ENCODE data around the gene ZFP62. TPM values are rescaled to one million over a fixed set of nuclear protein-coding genes. Genes with fewer than 3 reads are reported as not detected.
A peak's percentile ranks its signal among the peaks of the same experiment; 100 is the strongest.

Gene ZFP62
- total RNA-seq, 2 experiments from 2014 or later, result 22.6 to 24.9 TPM

DNA sequence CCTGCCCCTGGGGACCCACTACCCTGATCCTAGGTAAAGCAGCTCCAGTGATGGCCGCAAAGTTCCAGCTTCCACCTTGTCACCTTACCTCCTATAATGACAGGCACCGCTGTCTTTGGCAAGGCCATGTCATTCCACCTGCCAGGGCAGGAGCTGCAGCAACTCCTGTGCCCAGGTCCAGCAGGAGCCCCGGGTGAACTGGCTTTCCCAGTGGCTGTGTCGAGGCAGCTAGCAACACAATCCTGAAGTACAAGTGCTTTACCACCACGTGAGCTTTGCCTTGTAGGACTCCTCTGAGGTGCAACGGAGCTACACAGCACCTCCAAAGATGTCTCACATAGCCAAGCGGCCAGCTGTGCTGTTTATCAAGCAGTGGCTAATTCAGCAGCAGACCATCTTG, 37.7 kb downstream of the ZFP62 start:
- peaks cover 7% of the 10 kb centered on the region for H3K36me3 Mint-ChIP-seq (ENCODE audit: low read depth)
- H3K4me3 ChIP-seq (ENCODE audit: low read length), result no peak overlapping the region
- H3K9me3 ChIP-seq (ENCODE audit: control insufficient read depth in 1 of 2, insufficient read depth in 1 of 2, low read length in 2 of 2), result no peaks in the 10 kb centered on the region
- TF ChIP-seq, protein P1, sequence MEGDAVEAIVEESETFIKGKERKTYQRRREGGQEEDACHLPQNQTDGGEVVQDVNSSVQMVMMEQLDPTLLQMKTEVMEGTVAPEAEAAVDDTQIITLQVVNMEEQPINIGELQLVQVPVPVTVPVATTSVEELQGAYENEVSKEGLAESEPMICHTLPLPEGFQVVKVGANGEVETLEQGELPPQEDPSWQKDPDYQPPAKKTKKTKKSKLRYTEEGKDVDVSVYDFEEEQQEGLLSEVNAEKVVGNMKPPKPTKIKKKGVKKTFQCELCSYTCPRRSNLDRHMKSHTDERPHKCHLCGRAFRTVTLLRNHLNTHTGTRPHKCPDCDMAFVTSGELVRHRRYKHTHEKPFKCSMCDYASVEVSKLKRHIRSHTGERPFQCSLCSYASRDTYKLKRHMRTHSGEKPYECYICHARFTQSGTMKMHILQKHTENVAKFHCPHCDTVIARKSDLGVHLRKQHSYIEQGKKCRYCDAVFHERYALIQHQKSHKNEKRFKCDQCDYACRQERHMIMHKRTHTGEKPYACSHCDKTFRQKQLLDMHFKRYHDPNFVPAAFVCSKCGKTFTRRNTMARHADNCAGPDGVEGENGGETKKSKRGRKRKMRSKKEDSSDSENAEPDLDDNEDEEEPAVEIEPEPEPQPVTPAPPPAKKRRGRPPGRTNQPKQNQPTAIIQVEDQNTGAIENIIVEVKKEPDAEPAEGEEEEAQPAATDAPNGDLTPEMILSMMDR (IDR thresholded peaks at IDR 0.05), result no peak
- H3K27me3 ChIP-seq (ENCODE audit: control insufficient read depth in 1 of 2, insufficient read depth in 2 of 2, low read length in 2 of 2), result no peaks in the 10 kb centered on the region
- H3K4me1 ChIP-seq (ENCODE audit: insufficient read depth, low read length), result peaks cover 10% of the 10 kb centered on the region
- no peak overlapping the region for H3K27ac ChIP-seq (ENCODE audit: low read depth in 1 of 2, low read length in 2 of 2)
- no peaks in the 10 kb centered on the region for H3K9me3 Mint-ChIP-seq
- intact Hi-C loops (cut with DNase I, micrococcal nuclease), result no loop called here
- peaks cover 34% of the 10 kb centered on the region for H3K4me1 Mint-ChIP-seq (ENCODE audit: low read depth)
- H3K36me3 ChIP-seq (ENCODE audit: insufficient read depth, low read length), result no peaks in the 10 kb centered on the region
- DNase-seq (no peak), ATAC-seq (ENCODE audit: poor library complexity) (no peak)
- H3K4me3 Mint-ChIP-seq, result no peak overlapping the region
- ChIA-PET POLR2A (interaction anchor here (1.3 to 3.1 kb wide), 4 partner anchors 9 to 38 kb away, joined by 3 to 19 read pairs (median 10); partner anchors contain the start of gene ZFP62), CTCF (no interaction called here)
- H3K27me3 Mint-ChIP-seq, result no peaks in the 10 kb centered on the region
- H3K27ac Mint-ChIP-seq, result no peak overlapping the region

DNA sequence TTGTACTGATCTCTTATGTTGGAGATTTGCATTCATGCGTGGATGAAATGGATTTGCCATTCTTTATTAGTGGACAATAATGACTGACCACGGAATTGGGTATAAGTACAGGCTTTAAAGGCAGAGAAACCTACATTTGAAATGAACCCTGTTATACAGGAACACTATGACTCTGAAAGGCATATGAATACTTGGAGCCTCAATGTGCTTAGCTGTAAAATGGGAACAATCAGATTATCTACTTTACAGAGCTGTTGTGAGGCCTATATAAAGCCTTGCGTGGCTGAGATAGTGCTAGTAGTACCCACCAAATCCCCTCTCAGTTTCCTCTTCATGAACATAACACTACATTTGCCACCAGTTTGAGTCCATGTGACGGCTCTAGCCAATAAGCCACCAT, 39.5 kb downstream of the ZFP62 start:
- CTCF ChIA-PET, result no interaction called here
- no peaks in the 10 kb centered on the region for H3K9me3 ChIP-seq (ENCODE audit: control insufficient read depth in 1 of 2, insufficient read depth in 1 of 2, low read length in 2 of 2)
- no peaks in the 10 kb centered on the region for H3K27me3 ChIP-seq (ENCODE audit: control insufficient read depth in 1 of 2, insufficient read depth in 2 of 2, low read length in 2 of 2)
- POLR2A ChIA-PET, result interaction anchor here (0.9 to 1.4 kb wide), 3 partner anchors 10 to 17 kb away, joined by 3 to 10 read pairs (median 3); no protein-coding TSS in a partner anchor
- intact Hi-C loops (cut with DNase I, micrococcal nuclease), result no loop called here
- no peak overlapping the region for H3K4me3 ChIP-seq (ENCODE audit: low read length)
- ATAC-seq (ENCODE audit: poor library complexity), result no peak
- H3K4me1 ChIP-seq (ENCODE audit: insufficient read depth, low read length), result peaks cover 17% of the 10 kb centered on the region
- H3K36me3 ChIP-seq (ENCODE audit: insufficient read depth, low read length), result no peaks in the 10 kb centered on the region
- Mint-ChIP-seq H3K4me3 (no peak overlapping the region), H3K36me3 (ENCODE audit: low read depth) (peaks cover 5% of the 10 kb centered on the region), H3K27me3 (no peaks in the 10 kb centered on the region), H3K4me1 (ENCODE audit: low read depth) (peaks cover 46% of the 10 kb centered on the region), H3K9me3 (no peaks in the 10 kb centered on the region), H3K27ac (no peak overlapping the region)
- no peak overlapping the region for H3K27ac ChIP-seq (ENCODE audit: low read depth in 1 of 2, low read length in 2 of 2)
- TF ChIP-seq, protein P1 (IDR thresholded peaks at IDR 0.05), result no peak
- DNase-seq, result no peak

DNA sequence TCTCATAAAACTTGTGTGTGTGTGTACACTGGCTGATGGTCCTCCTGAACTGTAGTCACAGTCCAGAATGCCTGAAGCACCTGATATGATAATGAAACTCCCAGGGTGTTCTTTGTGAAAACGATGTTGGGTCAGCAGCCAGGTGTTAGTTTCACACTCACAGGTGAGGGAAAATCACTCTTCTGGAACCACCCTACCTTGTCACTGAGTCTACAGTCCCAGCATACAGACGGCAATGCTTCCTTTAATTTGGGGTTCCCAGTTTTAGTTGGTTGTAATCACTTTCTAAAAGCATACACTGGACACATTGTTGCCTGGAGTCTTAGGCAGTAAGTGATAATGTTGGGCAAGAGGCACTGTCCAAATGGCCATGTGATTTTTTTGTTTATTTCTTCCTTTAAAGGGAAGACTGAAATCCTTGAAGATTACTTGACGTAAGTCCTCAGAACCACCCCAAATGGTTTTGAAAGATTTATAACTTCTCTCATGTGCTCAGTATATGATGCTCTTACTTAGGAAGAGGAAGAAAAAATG, 40.2 kb downstream of the ZFP62 start:
- H3K27ac Mint-ChIP-seq, result no peak overlapping the region
- intact Hi-C loops (cut with DNase I, micrococcal nuclease), result no loop called here
- peaks cover 43% of the 10 kb centered on the region for H3K4me1 Mint-ChIP-seq (ENCODE audit: low read depth)
- POLR2A ChIA-PET, result interaction anchor here (0.9 to 1.4 kb wide), 2 partner anchors 10 kb away, joined by 3 to 10 read pairs; no protein-coding TSS in a partner anchor
- H3K27ac ChIP-seq (ENCODE audit: low read depth in 1 of 2, low read length in 2 of 2), result no peak overlapping the region
- TF ChIP-seq, protein P1 (IDR thresholded peaks at IDR 0.05), result no peak
- no peaks in the 10 kb centered on the region for H3K9me3 ChIP-seq (ENCODE audit: control insufficient read depth in 1 of 2, insufficient read depth in 1 of 2, low read length in 2 of 2)
- CTCF ChIA-PET, result no interaction called here
- no peak overlapping the region for H3K4me3 Mint-ChIP-seq
- no peaks in the 10 kb centered on the region for H3K36me3 ChIP-seq (ENCODE audit: insufficient read depth, low read length)
- no peak overlapping the region for H3K4me3 ChIP-seq (ENCODE audit: low read length)
- ATAC-seq (ENCODE audit: poor library complexity), result no peak
- peaks cover 24% of the 10 kb centered on the region for H3K4me1 ChIP-seq (ENCODE audit: insufficient read depth, low read length)
- H3K36me3 Mint-ChIP-seq (ENCODE audit: low read depth), result no peaks in the 10 kb centered on the region
- H3K9me3 Mint-ChIP-seq, result no peaks in the 10 kb centered on the region
- no peaks in the 10 kb centered on the region for H3K27me3 Mint-ChIP-seq
- peak in 2 of 14 experiments; percentile 31 to 38 for DNase-seq
- H3K27me3 ChIP-seq (ENCODE audit: control insufficient read depth in 1 of 2, insufficient read depth in 2 of 2, low read length in 2 of 2), result no peaks in the 10 kb centered on the region

Data from CD4-positive, alpha-beta T cell (primary cell).